HL-60 (cell line): ENCODE results near the gene RPS5. TPM values are rescaled to one million over a fixed set of nuclear protein-coding genes. Genes with fewer than 3 reads are reported as not detected.
A peak's percentile ranks its signal among the peaks of the same experiment; 100 is the strongest.
"Not testable (repeated sequence)": the region's sequence is repeated elsewhere in the genome, so short reads cannot be mapped to it uniquely, and the experiment has no call there.

Experiments used
- DNase-seq, 2 experiments: peaks; one replicate each; pipeline ENCODE4 v3.0.0-alpha.2; 2010 to 2020; ENCODE audit warnings: low read depth in 1 of 2, low spot score in 1 of 2
- H3K27ac ChIP-seq: fragments of 250-450 bp; sonication (Bioruptor Pico); replicated peaks from 2 replicates; pipeline ENCODE4 v1.5.1; 2020; ENCODE audit warnings: mild to moderate bottlenecking, moderate library complexity
- H3K27me3 ChIP-seq: fragments of 250-450 bp; sonication (Bioruptor Pico); 2 replicates; pipeline ENCODE4 v1.5.1; 2021; ENCODE audit warnings: mild to moderate bottlenecking, moderate library complexity; ENCODE audit not compliant: insufficient read depth, poor library complexity, severe bottlenecking
- H3K4me3 ChIP-seq: replicated peaks from 2 replicates; pipeline ENCODE4 v1.5.1; 2011; ENCODE audit warnings: mild to moderate bottlenecking, control low read depth, low read length; ENCODE audit not compliant: insufficient read depth
- GABPA ChIP-seq: IDR thresholded peaks from 2 replicates; pipeline ENCODE4 v1.6.1; 2012; ENCODE audit warnings: low read depth
- POLR2AphosphoS5 ChIP-seq: IDR thresholded peaks from 2 replicates; pipeline ENCODE4 v1.6.1; 2012; ENCODE audit warnings: low read depth
- SPI1 ChIP-seq: IDR thresholded peaks from 2 replicates; pipeline ENCODE4 v1.6.1; 2012; ENCODE audit warnings: low read depth, mild to moderate bottlenecking, borderline replicate concordance
- microRNA-seq: library from miRNA; unstranded; fragments of <30 nt; microRNA quantifications from one replicate; pipeline ENCODE4, GENCODE V29; 2018
- TF ChIP-seq, protein P1 (sequence below): IDR thresholded peaks from 2 replicates; pipeline ENCODE4 v1.6.1; 2012; ENCODE audit warnings: low read depth; ENCODE audit not compliant: insufficient replicate concordance
- TF ChIP-seq, protein P2 (sequence below): IDR thresholded peaks from one replicate; pipeline ENCODE4 v1.5.1; 2011; ENCODE audit warnings: low read length, control low read depth, inconsistent platforms; ENCODE audit not compliant: insufficient read depth

RPS5 gene

DNA sequence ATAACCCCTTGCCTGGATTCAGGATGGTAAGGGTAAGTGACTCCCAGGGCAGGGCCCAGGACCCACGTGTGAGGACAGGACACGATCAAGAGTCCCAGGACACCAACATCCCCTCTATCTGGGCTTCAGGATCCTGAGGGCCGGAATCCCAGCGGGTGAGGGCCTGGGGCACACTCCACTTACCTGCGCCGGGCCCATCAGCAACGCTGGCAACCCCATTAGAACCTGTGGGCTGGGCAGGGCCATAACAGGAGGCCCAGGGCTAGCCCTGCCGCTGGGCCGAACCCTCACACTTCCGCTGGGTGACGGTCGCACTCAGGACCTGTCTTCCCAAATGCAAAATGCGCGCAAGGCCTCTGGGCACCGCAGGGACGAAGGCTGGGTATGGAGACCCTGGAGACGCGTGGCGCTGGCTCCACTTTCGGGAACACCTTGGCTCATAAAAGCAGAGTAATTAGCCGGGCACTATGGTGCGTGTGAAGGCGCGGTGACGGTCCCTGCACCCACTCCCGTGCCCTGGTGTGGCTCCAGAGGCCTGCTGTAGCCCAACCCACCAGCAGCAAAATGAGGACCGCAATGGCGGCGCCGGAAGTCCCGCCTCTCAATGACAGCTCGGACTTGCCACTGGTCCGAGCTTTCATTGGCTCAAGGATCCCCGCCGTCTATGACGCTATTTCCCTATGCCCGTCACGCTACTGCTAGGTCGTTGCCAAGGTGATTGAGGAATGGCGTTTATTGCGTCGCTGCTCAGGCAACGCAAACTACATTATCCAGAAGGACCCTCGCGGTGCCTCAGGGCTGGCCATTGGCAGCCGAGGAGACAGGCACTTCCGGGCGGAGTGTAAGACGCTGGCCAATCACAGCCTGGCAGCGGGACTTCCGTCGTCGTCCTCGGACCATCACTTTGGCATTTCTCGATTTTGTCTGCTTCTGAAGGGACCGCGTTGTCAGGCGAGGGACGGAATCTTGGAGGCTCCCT, 52.8 kb downstream of the RPS5 start, which contains the start of gene ZNF132:
Gene ZNF132 (minus strand): TSS at position 578 of the 979 bp plus-strand sequence. CDS start 332 bp downstream, at position 246.
- H3K4me3 ChIP-seq, result peak within 1 kb of the TSS; percentile 60
- H3K27ac ChIP-seq, result peak within 1 kb of the TSS; percentile 82
- H3K27me3 ChIP-seq, result no peaks in the 10 kb centered on the region
- peak; percentile 98 to 99 for DNase-seq
- TF ChIP-seq, protein P1, sequence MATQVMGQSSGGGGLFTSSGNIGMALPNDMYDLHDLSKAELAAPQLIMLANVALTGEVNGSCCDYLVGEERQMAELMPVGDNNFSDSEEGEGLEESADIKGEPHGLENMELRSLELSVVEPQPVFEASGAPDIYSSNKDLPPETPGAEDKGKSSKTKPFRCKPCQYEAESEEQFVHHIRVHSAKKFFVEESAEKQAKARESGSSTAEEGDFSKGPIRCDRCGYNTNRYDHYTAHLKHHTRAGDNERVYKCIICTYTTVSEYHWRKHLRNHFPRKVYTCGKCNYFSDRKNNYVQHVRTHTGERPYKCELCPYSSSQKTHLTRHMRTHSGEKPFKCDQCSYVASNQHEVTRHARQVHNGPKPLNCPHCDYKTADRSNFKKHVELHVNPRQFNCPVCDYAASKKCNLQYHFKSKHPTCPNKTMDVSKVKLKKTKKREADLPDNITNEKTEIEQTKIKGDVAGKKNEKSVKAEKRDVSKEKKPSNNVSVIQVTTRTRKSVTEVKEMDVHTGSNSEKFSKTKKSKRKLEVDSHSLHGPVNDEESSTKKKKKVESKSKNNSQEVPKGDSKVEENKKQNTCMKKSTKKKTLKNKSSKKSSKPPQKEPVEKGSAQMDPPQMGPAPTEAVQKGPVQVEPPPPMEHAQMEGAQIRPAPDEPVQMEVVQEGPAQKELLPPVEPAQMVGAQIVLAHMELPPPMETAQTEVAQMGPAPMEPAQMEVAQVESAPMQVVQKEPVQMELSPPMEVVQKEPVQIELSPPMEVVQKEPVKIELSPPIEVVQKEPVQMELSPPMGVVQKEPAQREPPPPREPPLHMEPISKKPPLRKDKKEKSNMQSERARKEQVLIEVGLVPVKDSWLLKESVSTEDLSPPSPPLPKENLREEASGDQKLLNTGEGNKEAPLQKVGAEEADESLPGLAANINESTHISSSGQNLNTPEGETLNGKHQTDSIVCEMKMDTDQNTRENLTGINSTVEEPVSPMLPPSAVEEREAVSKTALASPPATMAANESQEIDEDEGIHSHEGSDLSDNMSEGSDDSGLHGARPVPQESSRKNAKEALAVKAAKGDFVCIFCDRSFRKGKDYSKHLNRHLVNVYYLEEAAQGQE, result no peak
- TF ChIP-seq POLR2AphosphoS5, result no peak; the same call in 1 of the 2 replicates
- peak; percentile 74 for TF ChIP-seq GABPA

DNA sequence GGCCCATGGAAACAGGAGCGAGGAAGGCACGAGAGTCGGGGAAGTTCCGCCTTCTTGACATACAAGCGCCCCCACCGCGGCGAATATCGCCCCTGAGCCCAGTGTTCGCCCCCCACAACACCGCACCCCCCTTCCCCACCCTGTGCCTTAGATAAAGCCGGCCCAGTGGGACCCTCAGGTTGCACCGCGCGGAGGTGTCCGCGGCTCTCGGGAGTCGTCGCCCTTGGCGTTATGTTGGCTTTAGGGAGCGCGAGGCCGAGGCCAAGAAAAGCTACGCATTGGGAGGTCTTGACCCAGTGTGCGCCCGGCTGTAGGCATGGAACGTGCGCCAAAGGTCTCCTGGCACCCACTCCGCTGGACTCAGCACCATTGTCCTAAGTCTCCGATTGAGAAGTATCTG, 53.5 kb downstream of the RPS5 start:
- no peaks in the 10 kb centered on the region for H3K27me3 ChIP-seq
- no peak for TF ChIP-seq GABPA
- TF ChIP-seq, protein P2, sequence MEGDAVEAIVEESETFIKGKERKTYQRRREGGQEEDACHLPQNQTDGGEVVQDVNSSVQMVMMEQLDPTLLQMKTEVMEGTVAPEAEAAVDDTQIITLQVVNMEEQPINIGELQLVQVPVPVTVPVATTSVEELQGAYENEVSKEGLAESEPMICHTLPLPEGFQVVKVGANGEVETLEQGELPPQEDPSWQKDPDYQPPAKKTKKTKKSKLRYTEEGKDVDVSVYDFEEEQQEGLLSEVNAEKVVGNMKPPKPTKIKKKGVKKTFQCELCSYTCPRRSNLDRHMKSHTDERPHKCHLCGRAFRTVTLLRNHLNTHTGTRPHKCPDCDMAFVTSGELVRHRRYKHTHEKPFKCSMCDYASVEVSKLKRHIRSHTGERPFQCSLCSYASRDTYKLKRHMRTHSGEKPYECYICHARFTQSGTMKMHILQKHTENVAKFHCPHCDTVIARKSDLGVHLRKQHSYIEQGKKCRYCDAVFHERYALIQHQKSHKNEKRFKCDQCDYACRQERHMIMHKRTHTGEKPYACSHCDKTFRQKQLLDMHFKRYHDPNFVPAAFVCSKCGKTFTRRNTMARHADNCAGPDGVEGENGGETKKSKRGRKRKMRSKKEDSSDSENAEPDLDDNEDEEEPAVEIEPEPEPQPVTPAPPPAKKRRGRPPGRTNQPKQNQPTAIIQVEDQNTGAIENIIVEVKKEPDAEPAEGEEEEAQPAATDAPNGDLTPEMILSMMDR, result no peak
- TF ChIP-seq SPI1, result no peak
- TF ChIP-seq, protein P1, result no peak
- TF ChIP-seq POLR2AphosphoS5, result no peak
- DNase-seq, result no peak
- peak overlapping the region; percentile 60 for H3K4me3 ChIP-seq
- peak overlapping the region; percentile 82 for H3K27ac ChIP-seq

DNA sequence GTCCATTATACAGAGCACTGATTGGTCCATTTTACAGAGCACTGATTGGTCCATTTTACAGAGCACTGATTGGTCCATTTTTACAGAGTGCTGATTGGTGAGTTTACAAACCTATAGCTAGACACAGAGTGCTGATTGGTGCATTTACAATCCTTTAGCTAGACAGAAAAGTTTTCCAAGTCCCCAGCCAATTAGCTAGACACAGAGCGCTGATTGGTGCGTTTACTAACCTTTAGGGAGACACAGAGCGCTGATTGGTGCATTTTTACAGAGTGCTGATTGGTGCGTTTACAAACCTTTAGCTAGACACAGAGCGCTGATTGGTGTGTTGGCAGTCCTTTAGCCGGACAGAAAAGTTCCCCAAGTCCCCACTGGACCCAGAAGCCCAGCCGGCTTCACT, 55.9 kb downstream of the RPS5 start:
- not testable (repeated sequence) for DNase-seq, H3K27ac ChIP-seq, H3K27me3 ChIP-seq, H3K4me3 ChIP-seq

Small RNAs within 50 kb of the gene (microRNA-seq; reads per million reads assigned to microRNA genes)
- gene MIR4754, result not detected
